DMS153 (cell line): ENCODE measurements around the gene HESX1.

Source experiments
- DNase-seq: peaks from one replicate; lab custom pipeline; 2025; lab: John Stamatoyannopoulos, UW

The HESX1 gene

DNA sequence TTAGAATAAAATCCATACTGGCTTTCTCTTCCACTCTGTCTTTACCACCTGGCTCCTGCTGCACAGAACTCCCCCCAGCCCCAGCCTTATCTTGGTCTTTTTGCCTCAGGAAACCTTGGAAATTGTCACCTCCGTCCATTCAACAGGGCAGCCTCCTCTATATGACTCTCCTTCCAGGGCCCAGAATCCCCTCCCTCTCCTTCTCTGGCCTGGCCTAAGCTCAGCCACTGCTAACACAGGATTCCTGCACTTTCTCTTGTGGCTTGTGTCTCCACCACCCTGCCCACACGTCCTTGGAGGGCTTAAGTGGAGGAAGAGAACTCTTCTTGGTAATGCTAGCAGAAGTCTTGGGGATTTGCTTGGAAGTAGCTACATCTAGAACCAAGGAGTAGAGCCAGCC lies 33.1 kb downstream of the HESX1 start:
- no peak for DNase-seq

- no peak for DNase-seq
These were observed 34.1 kb downstream of the HESX1 start for GRCh38 chr3:57165641-57166040.

DNA sequence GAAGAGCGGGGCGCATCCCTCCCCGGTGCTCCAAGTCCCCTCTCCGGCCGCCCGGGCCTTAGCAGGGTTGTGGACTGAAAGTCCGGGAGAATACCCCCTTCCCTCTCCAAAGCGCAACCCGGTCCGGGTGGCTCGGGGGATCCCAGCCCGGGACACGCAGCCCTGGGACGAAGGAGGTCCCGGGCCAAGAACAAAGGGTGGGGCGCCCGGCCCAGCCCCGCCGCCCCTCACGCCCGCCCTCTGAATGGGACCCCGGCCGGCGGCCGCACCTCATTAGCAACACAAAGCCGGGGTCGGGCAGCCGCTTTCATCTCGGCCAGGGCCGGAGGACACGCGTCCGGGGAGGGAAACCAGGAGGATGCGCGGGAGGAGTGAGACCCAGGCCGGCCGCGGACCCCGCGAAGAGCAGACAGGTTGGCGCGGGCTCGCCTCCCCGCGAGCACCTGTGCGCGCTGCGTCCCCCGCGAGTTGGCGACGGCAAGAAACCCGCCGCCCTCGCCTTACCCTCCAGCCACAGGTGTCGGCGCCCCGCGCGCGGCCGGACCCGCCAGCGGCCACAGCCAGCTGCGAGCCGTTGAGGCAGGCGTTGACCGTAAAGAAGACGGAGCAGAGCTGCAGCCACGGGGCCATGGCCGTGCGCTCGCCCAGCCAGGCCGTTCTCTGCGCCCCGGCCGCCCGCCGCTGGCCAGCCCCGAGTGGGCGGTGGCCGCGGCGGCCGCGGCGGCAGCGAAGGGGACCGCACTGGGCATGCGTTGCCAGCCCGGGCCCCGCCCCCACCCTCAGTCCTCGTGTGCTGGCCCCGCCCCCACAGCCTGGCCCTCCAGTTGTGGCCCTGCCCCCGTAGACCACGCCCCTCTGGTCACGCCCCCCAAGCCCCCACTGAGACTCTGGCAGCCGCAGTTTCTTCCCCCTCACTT lies 34.9 kb downstream of the HESX1 start, which contains the start of gene IL17RD:
TSS of gene IL17RD (minus strand) at position 697 of the 917 bp plus-strand sequence. CDS start at position 630, 67 bp downstream.
- no peak for DNase-seq

DNA sequence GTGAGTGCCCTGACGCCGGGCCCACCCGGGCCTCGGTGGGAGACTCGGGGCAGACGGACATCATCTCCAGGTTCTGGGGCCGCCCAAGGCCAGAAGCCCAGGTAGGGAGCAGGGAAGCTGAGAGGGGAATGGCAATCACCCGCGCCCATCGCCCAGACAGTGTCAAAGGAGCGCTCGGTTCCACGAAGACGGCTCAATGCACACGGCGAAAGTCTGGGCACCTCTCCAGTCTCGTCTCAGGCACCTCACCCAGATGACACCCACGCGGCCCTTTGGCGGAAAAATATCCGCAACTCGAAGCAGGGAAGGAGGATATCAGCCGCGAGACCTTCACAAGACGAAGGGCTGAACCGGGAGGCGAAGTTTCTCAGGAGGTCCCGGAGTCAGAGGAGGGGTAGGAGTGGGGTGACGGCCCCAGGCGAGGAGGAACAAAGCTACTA lies 35.5 kb downstream of the HESX1 start:
- no peak for DNase-seq

GRCh38 chr3:57163751-57164150 lies 36.0 kb downstream of the HESX1 start:
- no peak for DNase-seq

- DNase-seq = no peak
These were observed 37.9 kb downstream of the HESX1 start for GRCh38 chr3:57161915-57162314.

- no peak for DNase-seq
These were observed 38.8 kb downstream of the HESX1 start for GRCh38 chr3:57160765-57161538.

DNA sequence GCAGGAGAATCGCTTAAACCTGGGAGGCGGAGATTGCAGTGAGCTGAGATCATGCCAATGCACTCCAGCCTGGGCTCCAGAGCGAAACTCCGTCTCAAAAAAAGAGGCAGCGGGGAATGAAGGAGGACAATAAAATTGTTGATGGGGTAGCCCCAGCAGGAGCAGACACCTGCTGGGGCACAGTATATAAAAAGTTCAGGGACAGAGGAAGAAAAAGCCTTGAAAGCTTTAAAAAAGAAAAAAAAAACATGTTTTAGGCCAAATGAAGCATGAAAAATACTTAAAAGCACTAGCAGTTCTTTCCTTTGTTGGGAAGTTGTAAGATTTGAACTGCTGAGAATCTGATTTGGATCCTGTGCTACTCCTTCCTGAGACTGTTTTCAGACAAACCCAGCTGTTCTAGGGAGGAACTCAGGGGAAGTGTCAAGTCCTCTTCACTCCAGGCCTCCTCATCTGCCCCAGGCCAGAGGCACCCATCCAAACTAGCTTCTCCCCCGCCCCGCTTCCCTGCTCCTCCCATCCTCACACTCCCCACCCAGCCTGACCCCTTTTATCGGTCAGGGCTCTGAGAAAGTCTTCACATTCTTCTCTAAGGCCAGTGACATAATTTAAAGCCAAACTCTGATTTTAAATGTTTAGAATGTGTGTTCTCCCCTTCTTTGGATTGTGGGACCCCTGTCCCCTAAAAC lies 39.6 kb downstream of the HESX1 start:
- no peak for DNase-seq

- DNase-seq = no peak
These were observed 40.7 kb downstream of the HESX1 start for GRCh38 chr3:57158813-57159738.

DNA sequence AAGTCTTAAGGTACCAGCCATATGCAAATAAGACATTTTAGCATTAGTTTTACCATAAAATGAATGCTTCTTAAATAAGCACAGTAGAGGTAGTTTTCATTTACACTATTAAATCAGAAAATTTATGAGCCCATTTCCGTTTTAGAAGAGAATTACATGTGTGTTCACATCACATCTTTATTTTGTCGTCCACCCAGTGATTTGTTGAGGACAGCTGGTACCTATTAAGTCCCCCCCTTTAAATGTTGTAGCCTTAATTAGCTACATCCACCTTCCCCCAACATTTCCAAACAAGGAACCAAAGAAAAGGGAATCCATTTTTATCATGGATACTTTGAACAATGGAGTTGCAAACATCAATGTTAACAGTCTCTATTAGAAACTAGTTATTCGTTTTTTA lies 41.5 kb downstream of the HESX1 start:
- DNase-seq = no peak

DNA sequence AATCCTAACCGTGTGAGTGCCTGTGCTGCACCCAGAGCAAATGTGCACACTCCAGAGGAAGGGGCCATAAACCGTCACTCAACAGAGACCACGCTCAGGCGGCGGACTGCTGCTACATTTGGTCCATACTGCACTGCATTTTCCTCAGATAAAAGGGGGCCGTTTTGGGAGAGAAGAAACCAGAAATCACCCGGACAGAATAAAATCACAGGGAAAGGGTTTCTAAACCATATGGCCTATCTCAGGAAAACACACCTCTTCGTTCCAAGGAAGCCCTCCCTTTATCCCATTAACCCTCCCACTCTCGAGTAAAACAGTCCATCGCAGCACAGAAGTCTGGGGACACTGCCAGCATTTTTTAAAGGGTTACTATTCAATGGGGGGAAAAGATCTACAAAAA lies 42.2 kb downstream of the HESX1 start:
- DNase-seq = no peak

DNA sequence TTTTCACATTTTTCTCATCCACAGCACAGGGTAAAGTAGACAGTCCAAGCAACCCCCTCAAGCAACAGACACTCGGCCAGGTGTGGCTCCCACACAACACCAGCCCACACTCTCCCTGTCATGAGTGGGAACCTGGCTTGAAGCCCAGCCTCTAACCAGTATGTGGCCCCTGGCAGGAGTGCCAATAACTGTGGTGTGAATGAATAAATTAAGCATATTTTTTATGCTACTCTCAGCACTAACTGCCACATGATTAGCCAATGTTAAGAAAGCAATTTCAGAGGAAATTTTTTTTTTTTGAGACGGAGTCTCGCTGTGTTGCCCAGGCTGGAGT lies 44.5 kb downstream of the HESX1 start:
- DNase-seq = no peak

- DNase-seq = no peak
These were observed 45.1 kb downstream of the HESX1 start for GRCh38 chr3:57154470-57155309.

DNA sequence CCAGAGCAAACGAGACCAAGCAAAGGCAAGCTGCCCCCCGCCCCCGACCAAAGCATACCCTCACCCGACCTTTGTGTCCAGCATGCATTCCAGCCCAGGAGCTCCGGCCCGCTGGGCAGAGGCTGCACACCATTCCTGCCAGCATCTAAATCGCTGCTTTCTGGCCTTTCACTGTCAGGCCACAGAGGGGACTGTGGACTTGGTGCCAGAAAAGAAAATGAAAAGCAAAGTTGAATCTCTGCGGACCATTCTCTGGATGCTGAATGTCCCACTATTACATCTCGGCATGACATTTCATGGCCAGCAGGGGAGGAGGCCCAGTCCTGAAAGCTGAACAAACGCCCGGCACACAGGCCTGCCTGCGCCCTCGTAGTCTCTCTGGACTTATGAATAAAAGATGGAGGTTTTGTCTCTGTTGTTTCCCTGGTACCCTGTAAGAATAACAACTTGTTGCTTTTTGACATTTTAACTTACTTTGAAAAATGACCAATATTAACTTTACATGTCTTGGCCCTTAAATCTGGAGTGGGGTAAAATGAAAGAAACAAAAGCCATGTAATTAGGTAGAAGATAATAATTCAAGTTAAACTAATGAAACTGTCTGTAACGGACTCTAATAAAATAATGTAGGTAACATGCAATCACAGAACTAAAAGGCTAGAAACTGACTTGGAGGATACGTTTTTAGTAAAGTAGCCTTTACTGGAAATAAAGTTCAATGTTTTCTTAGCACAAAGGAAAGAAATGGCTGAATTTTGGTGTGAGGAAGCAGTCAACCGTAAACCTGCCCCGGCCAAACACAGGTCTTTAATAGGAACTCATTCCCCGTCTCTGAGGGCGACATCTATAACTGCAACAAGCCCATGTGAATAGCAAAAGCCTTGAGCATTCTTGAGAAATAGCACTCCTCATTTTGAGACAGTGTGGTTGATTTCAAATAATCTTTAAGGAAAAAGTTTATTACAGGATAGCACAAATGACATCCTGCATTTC lies 47.3 kb downstream of the HESX1 start:
- DNase-seq = no peak

- no peak for DNase-seq
These were observed 48.0 kb downstream of the HESX1 start for GRCh38 chr3:57151749-57152148.

GRCh38 chr3:57151021-57151449 lies 48.7 kb downstream of the HESX1 start:
- no peak for DNase-seq

DNA sequence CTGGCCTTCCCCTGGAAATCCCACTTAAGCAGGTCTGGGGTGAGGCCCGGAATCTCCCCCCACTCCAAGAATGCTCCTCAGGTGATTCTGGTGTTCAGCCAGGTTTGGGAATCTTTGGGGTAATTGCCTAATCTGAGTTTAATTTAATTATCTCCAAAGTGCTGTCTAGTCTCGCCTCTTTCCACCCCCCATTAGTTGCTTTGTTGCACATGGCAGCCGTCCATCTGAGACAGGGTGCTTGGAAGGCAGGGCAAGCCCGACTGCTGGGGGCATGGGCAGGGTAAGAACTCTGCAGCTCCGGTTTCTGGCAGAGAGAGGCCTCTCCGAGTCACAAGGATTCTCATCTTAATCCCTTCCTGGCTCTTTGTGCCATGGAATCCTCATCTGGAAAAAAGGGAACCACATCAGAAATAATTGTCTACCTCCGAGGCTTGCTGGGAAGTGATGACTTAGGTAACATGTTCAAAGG lies 49.6 kb downstream of the HESX1 start:
- DNase-seq = no peak
